Testis (tissue), 3 donors: ENCODE measurements around the gene IFITM5. TPM values are rescaled to one million over a fixed set of nuclear protein-coding genes. Genes with fewer than 3 reads are reported as not detected.

ENCODE experiments used
- DNase-seq: peaks from one replicate; pipeline ENCODE4 v3.0.0-alpha.2; 2019
- H3K27ac ChIP-seq, 2 donors: fragments of 200-600 bp; sonication (generic); one replicate each; pipeline ENCODE4 v1.5.1; 2019
- H3K27me3 ChIP-seq: fragments of 200-600 bp; sonication (generic); one replicate; pipeline ENCODE4 v1.5.1; 2019
- H3K36me3 ChIP-seq: fragments of 200-600 bp; sonication (generic); one replicate; pipeline ENCODE4 v1.5.1; 2017; ENCODE audit warnings: low read depth; ENCODE audit errors: missing control alignments
- H3K4me1 ChIP-seq: fragments of 200-600 bp; sonication (generic); one replicate; pipeline ENCODE4 v1.5.1; 2019
- H3K4me3 ChIP-seq, 2 donors: fragments of 200-600 bp; sonication (generic); one replicate each; pipeline ENCODE4 v1.5.1; 2017 to 2019
- H3K9me3 ChIP-seq: fragments of 200-600 bp; sonication (generic); one replicate; pipeline ENCODE4 v1.5.1; 2017
- POLR2A ChIP-seq: fragments of 450-650 bp; IDR thresholded peaks from one replicate; pipeline ENCODE4 v1.6.1; 2017; ENCODE audit warnings: antibody characterized with exemption, mild to moderate bottlenecking, moderate library complexity
- WGBS, 2 donors: methylation state at CpG; one replicate each; pipeline ENCODE4 v1.1.5; 2018; 5-methylcytosine and 5-hydroxymethylcytosine counted together
- intact Hi-C: fragments of 100-400 bp; cut with DNase I; formaldehyde crosslinking; loops from one replicate; pipeline ENCODE4 v1.15.1; 2023; ENCODE audit warnings: low total_unique reads
- polyA plus RNA-seq: library from polyadenylated mRNA; stranded (reverse); fragments of 350-450 nt; fragmentation: Illumina TruSeq; extraction: RNeasy Lipid Tissue Mini Kit (QIAGEN cat#74804); gene quantifications from one replicate; pipeline ENCODE4 v1.2.3, GENCODE V29; 2014; ENCODE audit warnings: low read depth, low replicate concordance; ENCODE audit not compliant: insufficient read depth
- small RNA-seq, 2 donors: library from RNA; depleted of rRNA; stranded (forward); fragments of <200 nt; gene quantifications; one replicate each; pipeline ENCODE3, GENCODE V24; 2016
- total RNA-seq, 2 donors: library from RNA; depleted of rRNA; stranded (reverse); fragments of >200 nt; gene quantifications; one replicate each; pipeline ENCODE4 v1.2.3, GENCODE V29; 2016
- TF ChIP-seq, protein P1 (sequence below), 3 experiments: fragments of 450-650 bp in 2 of 3; fragments of 200-600 bp in 1 of 3; sonication (generic) in 1 of 3; IDR thresholded peaks; one replicate each; pipeline ENCODE4 v1.5.1; 2016 to 2019; ENCODE audit warnings: antibody characterized with exemption in 3 of 3, mild to moderate bottlenecking in 2 of 3, moderate library complexity in 1 of 3

Gene IFITM5
- total and polyA plus RNA-seq, 3 donors from 2014 or later, result not detected

DNA sequence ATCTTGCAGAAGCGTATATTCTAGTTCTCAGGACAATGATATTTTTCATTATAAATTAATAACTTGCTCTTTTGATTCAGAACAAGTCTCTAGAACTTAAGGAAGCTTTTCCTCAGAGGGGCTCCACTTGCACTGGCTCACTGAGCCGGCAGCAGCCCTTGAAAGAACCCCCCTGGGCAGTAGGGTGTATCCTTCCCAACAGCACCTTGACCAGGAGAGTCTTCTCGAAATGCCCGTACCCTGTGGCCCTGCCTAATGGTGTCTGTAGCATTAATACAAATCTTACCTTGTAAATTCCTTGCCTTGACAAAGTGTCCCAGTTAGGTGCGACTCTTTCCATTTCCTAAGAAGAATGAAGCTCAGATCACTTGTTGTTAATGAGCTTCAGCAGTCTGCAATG lies 49.1 kb downstream of the IFITM5 start:
- H3K27ac ChIP-seq, result no peak overlapping the region
- 89% methylated on average over 5 of the region's 5 CpGs for WGBS, 2 donors
- no peak for TF ChIP-seq POLR2A
- TF ChIP-seq, protein P1, sequence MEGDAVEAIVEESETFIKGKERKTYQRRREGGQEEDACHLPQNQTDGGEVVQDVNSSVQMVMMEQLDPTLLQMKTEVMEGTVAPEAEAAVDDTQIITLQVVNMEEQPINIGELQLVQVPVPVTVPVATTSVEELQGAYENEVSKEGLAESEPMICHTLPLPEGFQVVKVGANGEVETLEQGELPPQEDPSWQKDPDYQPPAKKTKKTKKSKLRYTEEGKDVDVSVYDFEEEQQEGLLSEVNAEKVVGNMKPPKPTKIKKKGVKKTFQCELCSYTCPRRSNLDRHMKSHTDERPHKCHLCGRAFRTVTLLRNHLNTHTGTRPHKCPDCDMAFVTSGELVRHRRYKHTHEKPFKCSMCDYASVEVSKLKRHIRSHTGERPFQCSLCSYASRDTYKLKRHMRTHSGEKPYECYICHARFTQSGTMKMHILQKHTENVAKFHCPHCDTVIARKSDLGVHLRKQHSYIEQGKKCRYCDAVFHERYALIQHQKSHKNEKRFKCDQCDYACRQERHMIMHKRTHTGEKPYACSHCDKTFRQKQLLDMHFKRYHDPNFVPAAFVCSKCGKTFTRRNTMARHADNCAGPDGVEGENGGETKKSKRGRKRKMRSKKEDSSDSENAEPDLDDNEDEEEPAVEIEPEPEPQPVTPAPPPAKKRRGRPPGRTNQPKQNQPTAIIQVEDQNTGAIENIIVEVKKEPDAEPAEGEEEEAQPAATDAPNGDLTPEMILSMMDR (IDR thresholded peaks at IDR 0.05), result no peak
- H3K36me3 ChIP-seq, result no peaks in the 10 kb centered on the region
- intact Hi-C loops, result no loop called here
- no peaks in the 10 kb centered on the region for H3K27me3 ChIP-seq
- no peak for DNase-seq
- H3K4me3 ChIP-seq, result no peak overlapping the region
- no peaks in the 10 kb centered on the region for H3K4me1 ChIP-seq
- H3K9me3 ChIP-seq, result no peaks in the 10 kb centered on the region

DNA sequence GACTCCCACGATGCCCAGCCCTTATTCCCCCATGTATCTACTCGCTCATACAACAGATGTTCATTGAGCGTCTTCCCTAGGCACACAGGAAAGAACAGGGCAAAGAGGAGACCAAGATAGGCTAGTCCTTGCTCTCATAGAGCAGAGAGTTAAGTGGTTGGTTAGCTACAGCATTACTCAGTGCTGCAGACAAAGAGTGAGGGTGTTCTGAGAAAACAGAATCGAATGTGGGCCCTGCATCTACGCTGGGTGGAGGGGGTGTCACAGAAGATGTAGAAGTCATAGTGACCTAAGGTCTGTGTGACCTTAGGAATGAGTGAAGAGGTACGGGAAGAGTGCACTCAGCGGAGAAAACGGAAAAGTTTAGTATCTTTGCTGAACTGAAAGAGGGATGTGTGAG lies 50.3 kb downstream of the IFITM5 start:
- no peaks in the 10 kb centered on the region for H3K4me1 ChIP-seq
- no peaks in the 10 kb centered on the region for H3K9me3 ChIP-seq
- no peaks in the 10 kb centered on the region for H3K27me3 ChIP-seq
- no peak overlapping the region for H3K4me3 ChIP-seq
- DNase-seq, result no peak
- no peak overlapping the region for H3K27ac ChIP-seq
- TF ChIP-seq, protein P1 (IDR thresholded peaks at IDR 0.05), result no peak
- TF ChIP-seq POLR2A, result no peak
- intact Hi-C loops, result no loop called here
- no peaks in the 10 kb centered on the region for H3K36me3 ChIP-seq
- 87 to 89% methylated on average over 8 of the region's 8 CpGs for WGBS, 2 donors

Small RNAs within 50 kb of the gene (small RNA-seq; reads per million reads assigned to genes)
- gene AC136475.6, result 0 to 0.18 reads per million in 2 donors

Other genes with a start within 250 kb of the IFITM5 start
- gene SCGB1C1, start 106.4 kb downstream of the IFITM5 start, total RNA-seq, result not detected
- not detected for gene SCGB1C1, start 106.4 kb downstream of the IFITM5 start, polyA plus RNA-seq
- gene BET1L, start 92.1 kb downstream of the IFITM5 start, total RNA-seq, result 10 to 100 TPM; 43.7 to 47.5 TPM
- gene BET1L, start 92.1 kb downstream of the IFITM5 start, polyA plus RNA-seq, result 79.9 TPM
- gene RIC8A, start 91.8 kb downstream of the IFITM5 start, total RNA-seq, result 100 to 1,000 TPM; 104 to 108 TPM
- gene RIC8A, start 91.8 kb downstream of the IFITM5 start, polyA plus RNA-seq, result 132 TPM
- 10 to 100 TPM; 31.7 to 43.6 TPM for gene SIRT3, start 63.2 kb downstream of the IFITM5 start, total RNA-seq
- 57.0 TPM for gene SIRT3, start 63.2 kb downstream of the IFITM5 start, polyA plus RNA-seq
- 100 to 1,000 TPM; 128 to 180 TPM for gene PSMD13, start 62.5 kb downstream of the IFITM5 start, total RNA-seq
- 133 TPM for gene PSMD13, start 62.5 kb downstream of the IFITM5 start, polyA plus RNA-seq
- gene NLRP6, start 21.1 kb downstream of the IFITM5 start, total RNA-seq, result 1 to 10 TPM in 1 of 2 donors, under 1 TPM in 1; 0.31 to 2.4 TPM
- gene NLRP6, start 21.1 kb downstream of the IFITM5 start, polyA plus RNA-seq, result 0.26 TPM
- 10 to 100 TPM; 26.5 to 32.5 TPM for gene PGGHG, start 10.4 kb downstream of the IFITM5 start, total RNA-seq
- 8.2 TPM for gene PGGHG, start 10.4 kb downstream of the IFITM5 start, polyA plus RNA-seq
- gene IFITM2, start 8.3 kb upstream of the IFITM5 start, total RNA-seq, result 100 to 1,000 TPM; 119 to 169 TPM
- gene IFITM2, start 8.3 kb upstream of the IFITM5 start, polyA plus RNA-seq, result 283 TPM
- gene IFITM1, start 14.5 kb upstream of the IFITM5 start, total RNA-seq, result 10 to 100 TPM; 63.1 to 93.3 TPM
- gene IFITM1, start 14.5 kb upstream of the IFITM5 start, polyA plus RNA-seq, result 146 TPM
- 100 to 1,000 TPM; 256 to 459 TPM for gene IFITM3, start 21.3 kb upstream of the IFITM5 start, total RNA-seq
- gene IFITM3, start 21.3 kb upstream of the IFITM5 start, polyA plus RNA-seq, result 717 TPM
- 10 to 100 TPM in 1 of 2 donors, 1 to 10 TPM in 1; 7.2 to 10.1 TPM for gene B4GALNT4, start 70.0 kb upstream of the IFITM5 start, total RNA-seq
- 4.3 TPM for gene B4GALNT4, start 70.0 kb upstream of the IFITM5 start, polyA plus RNA-seq
- 1 to 10 TPM; 1.6 to 3.1 TPM for gene PKP3, start 94.7 kb upstream of the IFITM5 start, total RNA-seq
- 1.2 TPM for gene PKP3, start 94.7 kb upstream of the IFITM5 start, polyA plus RNA-seq
- gene SIGIRR, start 115.5 kb upstream of the IFITM5 start, total RNA-seq, result 10 to 100 TPM; 39.3 to 43.8 TPM
- gene SIGIRR, start 115.5 kb upstream of the IFITM5 start, polyA plus RNA-seq, result 35.5 TPM
- 1 to 10 TPM; 1.9 to 2.9 TPM for gene ANO9, start 142.5 kb upstream of the IFITM5 start, total RNA-seq
- 1.6 TPM for gene ANO9, start 142.5 kb upstream of the IFITM5 start, polyA plus RNA-seq
- 100 to 1,000 TPM; 107 to 160 TPM for gene PTDSS2, start 150.8 kb upstream of the IFITM5 start, total RNA-seq
- gene PTDSS2, start 150.8 kb upstream of the IFITM5 start, polyA plus RNA-seq, result 116 TPM
- 100 to 1,000 TPM; 210 to 264 TPM for gene RNH1, start 207.7 kb upstream of the IFITM5 start, total RNA-seq
- gene RNH1, start 207.7 kb upstream of the IFITM5 start, polyA plus RNA-seq, result 211 TPM
- 10 to 100 TPM; 35.1 to 49.7 TPM for gene HRAS, start 236.1 kb upstream of the IFITM5 start, total RNA-seq
- 31.4 TPM for gene HRAS, start 236.1 kb upstream of the IFITM5 start, polyA plus RNA-seq
- 10 to 100 TPM; 11.6 to 22.2 TPM for gene LRRC56, start 238.0 kb upstream of the IFITM5 start, total RNA-seq
- 23.5 TPM for gene LRRC56, start 238.0 kb upstream of the IFITM5 start, polyA plus RNA-seq